Progenitor cell of endocrine pancreas (in vitro differentiated cells): ENCODE data around the gene KRT37. TPM values are rescaled to one million over a fixed set of nuclear protein-coding genes. Genes with fewer than 3 reads are reported as not detected.

Experiments
- DNase-seq: peaks from one replicate; pipeline ENCODE4 v3.0.0; 2021; ENCODE audit warnings: low spot score; ENCODE audit not compliant: unreplicated experiment
- H3K27ac Mint-ChIP-seq: 2 replicates; pipeline ENCODE4 v1.8.0; 2021; ENCODE audit warnings: mild to moderate bottlenecking, moderate library complexity, mixed read lengths
- H3K27me3 Mint-ChIP-seq: 2 replicates; pipeline ENCODE4 v1.8.0; 2021; ENCODE audit warnings: mixed read lengths
- H3K36me3 Mint-ChIP-seq: 2 replicates; pipeline ENCODE4 v1.8.0; 2022; ENCODE audit warnings: mixed read lengths; ENCODE audit not compliant: insufficient read depth
- H3K4me1 Mint-ChIP-seq: 2 replicates; pipeline ENCODE4 v1.8.0; 2021; ENCODE audit warnings: low read depth, mixed read lengths
- H3K4me3 Mint-ChIP-seq: 2 replicates; pipeline ENCODE4 v1.8.0; 2021; ENCODE audit warnings: low read depth, mild to moderate bottlenecking, moderate library complexity, mixed read lengths
- H3K9me3 Mint-ChIP-seq: 2 replicates; pipeline ENCODE4 v1.8.0; 2021; ENCODE audit warnings: low read depth, mixed read lengths
- total RNA-seq: library from RNA; stranded (reverse); gene quantifications from 2 replicates; pipeline ENCODE4 v1.2.1, GENCODE V29; 2021
- TF ChIP-seq, protein P1 (sequence below): fragments of 200-600 bp; sonication (generic); IDR thresholded peaks from one replicate; pipeline ENCODE4 v1.5.0; 2021; ENCODE audit warnings: antibody characterized with exemption, mild to moderate bottlenecking; ENCODE audit not compliant: unreplicated experiment

Gene KRT37
- total RNA-seq, 1 donor from 2014 or later, result not detected

DNA sequence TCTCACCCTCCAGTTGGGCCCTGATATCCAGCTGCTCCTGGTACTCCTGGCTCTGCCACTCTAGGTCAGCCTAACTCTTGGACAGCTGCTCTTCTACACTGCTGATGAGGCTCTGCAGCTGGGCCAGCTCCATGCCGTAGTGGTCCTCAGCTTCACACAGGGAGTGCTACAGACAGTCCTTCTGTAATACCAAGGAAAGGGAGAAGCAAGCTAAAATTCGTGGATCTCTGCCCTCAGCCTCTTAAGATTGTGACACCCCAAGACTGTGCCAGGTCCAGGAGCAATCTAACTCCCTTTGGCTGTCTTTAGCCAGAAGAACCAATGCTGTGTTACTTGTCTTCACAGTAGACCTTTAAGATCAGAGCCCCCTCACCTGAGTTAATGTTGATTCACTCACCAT is 24.1 kb upstream of the KRT37 start:
- Mint-ChIP-seq H3K9me3 (peaks cover 10% of the 10 kb centered on the region), H3K27me3 (peaks cover 3% of the 10 kb centered on the region), H3K27ac (no peak overlapping the region), H3K36me3 (no peaks in the 10 kb centered on the region), H3K4me3 (no peak overlapping the region), H3K4me1 (no peaks in the 10 kb centered on the region)
- TF ChIP-seq, protein P1, sequence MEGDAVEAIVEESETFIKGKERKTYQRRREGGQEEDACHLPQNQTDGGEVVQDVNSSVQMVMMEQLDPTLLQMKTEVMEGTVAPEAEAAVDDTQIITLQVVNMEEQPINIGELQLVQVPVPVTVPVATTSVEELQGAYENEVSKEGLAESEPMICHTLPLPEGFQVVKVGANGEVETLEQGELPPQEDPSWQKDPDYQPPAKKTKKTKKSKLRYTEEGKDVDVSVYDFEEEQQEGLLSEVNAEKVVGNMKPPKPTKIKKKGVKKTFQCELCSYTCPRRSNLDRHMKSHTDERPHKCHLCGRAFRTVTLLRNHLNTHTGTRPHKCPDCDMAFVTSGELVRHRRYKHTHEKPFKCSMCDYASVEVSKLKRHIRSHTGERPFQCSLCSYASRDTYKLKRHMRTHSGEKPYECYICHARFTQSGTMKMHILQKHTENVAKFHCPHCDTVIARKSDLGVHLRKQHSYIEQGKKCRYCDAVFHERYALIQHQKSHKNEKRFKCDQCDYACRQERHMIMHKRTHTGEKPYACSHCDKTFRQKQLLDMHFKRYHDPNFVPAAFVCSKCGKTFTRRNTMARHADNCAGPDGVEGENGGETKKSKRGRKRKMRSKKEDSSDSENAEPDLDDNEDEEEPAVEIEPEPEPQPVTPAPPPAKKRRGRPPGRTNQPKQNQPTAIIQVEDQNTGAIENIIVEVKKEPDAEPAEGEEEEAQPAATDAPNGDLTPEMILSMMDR, result no peak
- DNase-seq, result no peak

DNA sequence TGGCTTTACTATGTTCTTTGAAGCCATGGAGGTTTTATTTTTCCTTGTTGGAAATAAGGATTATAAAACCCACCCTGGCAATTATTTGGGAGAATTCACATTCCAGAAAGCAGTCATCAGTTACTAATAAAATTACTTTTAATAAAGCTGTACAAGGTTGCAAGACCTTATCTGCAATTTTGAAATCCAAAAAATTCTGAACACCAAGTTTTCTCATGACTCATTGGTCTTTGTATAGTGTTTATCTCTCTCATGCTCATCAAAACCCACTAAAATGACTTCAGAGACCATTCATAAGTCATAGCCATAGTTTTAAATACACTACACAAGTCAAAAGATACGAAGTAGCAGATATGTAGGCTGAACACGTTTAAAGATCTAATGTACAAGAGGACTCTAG is 22.4 kb upstream of the KRT37 start:
- H3K27ac Mint-ChIP-seq, result no peak overlapping the region
- H3K27me3 Mint-ChIP-seq, result peaks cover 19% of the 10 kb centered on the region
- no peaks in the 10 kb centered on the region for H3K4me1 Mint-ChIP-seq
- DNase-seq, result no peak
- no peak overlapping the region for H3K4me3 Mint-ChIP-seq
- H3K36me3 Mint-ChIP-seq, result no peaks in the 10 kb centered on the region
- TF ChIP-seq, protein P1, result no peak
- peaks cover 7% of the 10 kb centered on the region for H3K9me3 Mint-ChIP-seq

DNA sequence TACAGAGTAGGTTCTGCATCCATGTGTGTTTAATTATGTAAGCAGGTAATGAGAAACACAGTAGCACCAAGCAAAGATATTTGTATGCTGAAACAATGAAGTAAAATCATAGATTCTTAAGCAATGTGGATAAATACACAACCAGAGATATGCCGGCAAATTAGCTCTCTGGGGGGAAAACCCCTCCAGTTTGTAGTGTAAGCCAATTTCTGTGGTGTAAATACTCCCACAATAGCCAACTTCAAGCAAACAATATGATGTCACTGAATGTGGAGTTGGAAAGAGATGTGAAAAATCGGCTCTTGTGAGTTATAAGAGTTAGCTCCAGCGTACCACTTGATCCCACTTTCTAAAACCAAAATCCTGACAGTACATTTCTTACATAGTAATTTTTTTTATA is 20.3 kb upstream of the KRT37 start:
- H3K27ac Mint-ChIP-seq, result no peak overlapping the region
- H3K9me3 Mint-ChIP-seq, result no peaks in the 10 kb centered on the region
- TF ChIP-seq, protein P1, result no peak
- no peaks in the 10 kb centered on the region for H3K4me1 Mint-ChIP-seq
- no peaks in the 10 kb centered on the region for H3K36me3 Mint-ChIP-seq
- H3K27me3 Mint-ChIP-seq, result peaks cover 27% of the 10 kb centered on the region
- DNase-seq, result no peak
- no peak overlapping the region for H3K4me3 Mint-ChIP-seq

DNA sequence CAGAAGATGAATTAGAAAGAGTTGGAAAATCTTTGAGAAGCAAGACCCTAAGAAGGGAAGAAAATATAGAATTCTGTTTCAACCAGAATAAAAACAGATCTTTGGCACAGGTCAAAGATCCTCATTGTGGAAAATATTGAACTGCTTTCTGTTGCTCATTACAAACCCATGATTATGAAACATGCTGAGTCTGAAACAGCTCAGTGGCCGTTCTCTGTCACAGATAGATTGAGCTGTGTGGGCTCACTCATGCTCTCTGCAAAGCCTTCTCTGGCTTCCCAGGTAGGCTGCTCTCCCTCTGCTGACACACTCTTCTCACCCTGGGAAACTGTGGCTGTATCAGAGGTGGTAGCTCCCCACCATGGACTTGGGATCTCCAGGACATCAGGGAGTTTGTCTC is 19.8 kb upstream of the KRT37 start:
- H3K36me3 Mint-ChIP-seq, result no peaks in the 10 kb centered on the region
- H3K27ac Mint-ChIP-seq, result no peak overlapping the region
- H3K27me3 Mint-ChIP-seq, result peaks cover 31% of the 10 kb centered on the region
- H3K4me1 Mint-ChIP-seq, result no peaks in the 10 kb centered on the region
- TF ChIP-seq, protein P1, result no peak
- no peak for DNase-seq
- H3K4me3 Mint-ChIP-seq, result no peak overlapping the region
- no peaks in the 10 kb centered on the region for H3K9me3 Mint-ChIP-seq

DNA sequence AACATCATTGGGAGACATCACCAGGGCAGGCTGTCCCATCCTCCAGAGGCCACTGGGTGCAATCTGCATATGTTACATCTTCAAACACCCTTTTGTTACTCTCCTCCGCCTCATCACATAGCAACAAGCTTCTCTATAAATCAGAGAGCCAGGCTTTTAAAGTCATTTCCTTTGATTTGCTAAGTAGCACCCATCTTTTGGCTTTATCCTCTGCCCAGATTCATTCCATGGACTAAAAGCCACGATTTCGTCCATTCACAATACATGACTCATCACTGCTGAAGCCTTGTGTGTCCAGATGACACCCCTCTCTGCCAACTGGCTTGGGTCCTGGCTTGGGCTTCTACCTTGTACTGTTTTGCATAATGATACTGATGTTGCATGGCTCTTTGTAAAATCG is 18.4 kb upstream of the KRT37 start:
- TF ChIP-seq, protein P1, result no peak
- no peaks in the 10 kb centered on the region for H3K4me1 Mint-ChIP-seq
- H3K4me3 Mint-ChIP-seq, result no peak overlapping the region
- no peaks in the 10 kb centered on the region for H3K36me3 Mint-ChIP-seq
- H3K27ac Mint-ChIP-seq, result no peak overlapping the region
- H3K27me3 Mint-ChIP-seq, result peaks cover 32% of the 10 kb centered on the region
- H3K9me3 Mint-ChIP-seq, result no peaks in the 10 kb centered on the region
- DNase-seq, result no peak
